Neural progenitor cell (in vitro differentiated cells): Measurements from ENCODE around the gene FBXW8.

Source experiments
- EZH2 ChIP-seq: fragments of 200-600 bp; sonication (generic); IDR thresholded peaks from 2 replicates; pipeline ENCODE4 v1.6.1; 2017; ENCODE audit warnings: antibody characterized with exemption, mild to moderate bottlenecking, moderate library complexity
- EZH2phosphoT487 ChIP-seq: fragments of 200-600 bp; sonication (generic); IDR thresholded peaks from 2 replicates; pipeline ENCODE4 v1.6.1; 2017; ENCODE audit warnings: antibody characterized with exemption
- TF ChIP-seq, protein P1 (sequence below): fragments of 200-600 bp; sonication (generic); IDR thresholded peaks from 2 replicates; pipeline ENCODE4 v1.5.1; 2017; ENCODE audit warnings: antibody characterized with exemption, mild to moderate bottlenecking

DNA sequence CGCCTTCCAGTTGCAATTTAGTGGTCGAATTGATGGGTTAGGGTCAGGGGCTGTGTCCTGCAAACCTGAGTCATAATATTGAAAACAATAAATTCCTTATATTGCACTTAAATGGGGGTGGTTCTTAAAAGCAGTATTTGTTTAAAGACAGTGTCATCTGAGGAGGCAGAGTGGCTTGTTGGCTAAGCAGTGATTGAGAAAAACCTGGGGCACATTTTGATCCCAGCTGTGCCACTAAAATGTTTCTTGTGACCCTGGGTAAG is 48.4 kb downstream of the FBXW8 start:
- TF ChIP-seq EZH2phosphoT487 (no peak), EZH2 (no peak)
- TF ChIP-seq, protein P1, sequence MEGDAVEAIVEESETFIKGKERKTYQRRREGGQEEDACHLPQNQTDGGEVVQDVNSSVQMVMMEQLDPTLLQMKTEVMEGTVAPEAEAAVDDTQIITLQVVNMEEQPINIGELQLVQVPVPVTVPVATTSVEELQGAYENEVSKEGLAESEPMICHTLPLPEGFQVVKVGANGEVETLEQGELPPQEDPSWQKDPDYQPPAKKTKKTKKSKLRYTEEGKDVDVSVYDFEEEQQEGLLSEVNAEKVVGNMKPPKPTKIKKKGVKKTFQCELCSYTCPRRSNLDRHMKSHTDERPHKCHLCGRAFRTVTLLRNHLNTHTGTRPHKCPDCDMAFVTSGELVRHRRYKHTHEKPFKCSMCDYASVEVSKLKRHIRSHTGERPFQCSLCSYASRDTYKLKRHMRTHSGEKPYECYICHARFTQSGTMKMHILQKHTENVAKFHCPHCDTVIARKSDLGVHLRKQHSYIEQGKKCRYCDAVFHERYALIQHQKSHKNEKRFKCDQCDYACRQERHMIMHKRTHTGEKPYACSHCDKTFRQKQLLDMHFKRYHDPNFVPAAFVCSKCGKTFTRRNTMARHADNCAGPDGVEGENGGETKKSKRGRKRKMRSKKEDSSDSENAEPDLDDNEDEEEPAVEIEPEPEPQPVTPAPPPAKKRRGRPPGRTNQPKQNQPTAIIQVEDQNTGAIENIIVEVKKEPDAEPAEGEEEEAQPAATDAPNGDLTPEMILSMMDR = no peak
